Measurements from ENCODE around the gene NTF4.

The NTF4 gene

GRCh38 chr19:49073514-49074378 lies 9.1 kb upstream of the NTF4 start:
- H3K27me3 ChIP-seq (ENCODE audit: insufficient read depth, poor library complexity, severe bottlenecking): peaks cover 27% of the 10 kb centered on the region
- TF ChIP-seq SPI1 (IDR thresholded peaks at IDR 0.05; ENCODE audit: borderline replicate concordance, low read depth) (peak; percentile 31; the same call in 1 of the 2 replicates), POLR2AphosphoS5 (IDR thresholded peaks at IDR 0.05; ENCODE audit: low read depth) (no peak)
- no peak overlapping the region for H3K27ac ChIP-seq (replicated peaks)
- no peak overlapping the region for H3K4me3 ChIP-seq (replicated peaks; ENCODE audit: insufficient read depth, low read length)
- DNase-seq (ENCODE audit: low read depth in 1 of 2, low spot score in 1 of 2): peak in 1 of 2 experiments; percentile 42

GRCh38 chr19:49071860-49072547 lies 7.4 kb upstream of the NTF4 start:
- peaks cover 32% of the 10 kb centered on the region for H3K27me3 ChIP-seq (ENCODE audit: insufficient read depth, poor library complexity, severe bottlenecking)

GRCh38 chr19:49070416-49070815 lies 5.8 kb upstream of the NTF4 start:
- no peak for TF ChIP-seq CTCF (IDR thresholded peaks at IDR 0.05; ENCODE audit: insufficient read depth, low read length)
- Histone ChIP-seq H3K4me3 (replicated peaks; ENCODE audit: insufficient read depth, low read length) (no peak overlapping the region), H3K27ac (replicated peaks) (no peak overlapping the region), H3K27me3 (ENCODE audit: insufficient read depth, poor library complexity, severe bottlenecking) (peaks cover 42% of the 10 kb centered on the region)
- DNase-seq (ENCODE audit: low read depth in 1 of 2, low spot score in 1 of 2): no peak

More at GRCh38 chr19:49071860-49072547, 7.4 kb upstream of the NTF4 start:
- TF ChIP-seq SPI1 (IDR thresholded peaks at IDR 0.05; ENCODE audit: borderline replicate concordance, low read depth) (no peak), POLR2AphosphoS5 (IDR thresholded peaks at IDR 0.05; ENCODE audit: low read depth) (no peak), REST (IDR thresholded peaks at IDR 0.05; ENCODE audit: insufficient replicate concordance, low read depth) (no peak), GABPA (IDR thresholded peaks at IDR 0.05; ENCODE audit: low read depth) (no peak), CTCF (IDR thresholded peaks at IDR 0.05; ENCODE audit: insufficient read depth, low read length) (no peak)
- H3K4me3 ChIP-seq (replicated peaks; ENCODE audit: insufficient read depth, low read length): no peak overlapping the region
- DNase-seq (ENCODE audit: low read depth in 1 of 2, low spot score in 1 of 2): no peak
- no peak overlapping the region for H3K27ac ChIP-seq (replicated peaks)

GRCh38 chr19:49069026-49069425 lies 4.4 kb upstream of the NTF4 start:
- TF ChIP-seq REST (IDR thresholded peaks at IDR 0.05; ENCODE audit: insufficient replicate concordance, low read depth): no peak
- TF ChIP-seq POLR2AphosphoS5 (IDR thresholded peaks at IDR 0.05; ENCODE audit: low read depth): no peak
- no peak for TF ChIP-seq GABPA (IDR thresholded peaks at IDR 0.05; ENCODE audit: low read depth)
- TF ChIP-seq SPI1 (IDR thresholded peaks at IDR 0.05; ENCODE audit: borderline replicate concordance, low read depth): no peak
- TF ChIP-seq CTCF (IDR thresholded peaks at IDR 0.05; ENCODE audit: insufficient read depth, low read length): no peak
- Histone ChIP-seq H3K4me3 (replicated peaks; ENCODE audit: insufficient read depth, low read length) (no peak overlapping the region), H3K27ac (replicated peaks) (no peak overlapping the region), H3K27me3 (ENCODE audit: insufficient read depth, poor library complexity, severe bottlenecking) (peaks cover 46% of the 10 kb centered on the region)
- no peak for DNase-seq (ENCODE audit: low read depth in 1 of 2, low spot score in 1 of 2)
